HG02973 (cell line): Measurements from ENCODE around the gene PTPRT.
"Not testable (repeated sequence)": the region's sequence is repeated elsewhere in the genome, so short reads cannot be mapped to it uniquely, and the experiment has no call there.

ENCODE experiments used
- ATAC-seq: cut with Tn5 transposase; IDR thresholded peaks from one replicate; pipeline ENCODE4 v1.9.1; 2021; ENCODE audit warnings: moderate library complexity; ENCODE audit not compliant: unreplicated experiment

Gene PTPRT

DNA sequence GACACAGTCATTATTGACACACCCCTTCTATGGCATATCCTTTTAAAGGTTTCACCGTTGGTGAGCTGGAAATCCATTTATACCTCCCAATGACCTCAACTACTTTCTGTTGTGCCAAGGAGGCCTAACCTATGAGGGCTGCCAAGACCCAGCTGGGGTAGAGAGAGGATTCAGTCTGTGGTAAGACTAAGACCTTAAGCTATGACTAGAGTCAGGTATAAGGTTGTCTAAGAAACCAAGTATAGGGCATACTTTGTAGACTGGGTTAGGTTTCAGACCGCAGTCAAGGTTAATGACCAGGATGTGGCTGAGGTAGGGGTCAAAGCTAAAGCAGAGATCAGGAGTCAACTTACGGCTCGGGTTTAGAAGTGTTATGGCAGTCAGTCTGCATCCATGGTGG, 930.3 kb downstream of the PTPRT start:
- ATAC-seq: no peak

DNA sequence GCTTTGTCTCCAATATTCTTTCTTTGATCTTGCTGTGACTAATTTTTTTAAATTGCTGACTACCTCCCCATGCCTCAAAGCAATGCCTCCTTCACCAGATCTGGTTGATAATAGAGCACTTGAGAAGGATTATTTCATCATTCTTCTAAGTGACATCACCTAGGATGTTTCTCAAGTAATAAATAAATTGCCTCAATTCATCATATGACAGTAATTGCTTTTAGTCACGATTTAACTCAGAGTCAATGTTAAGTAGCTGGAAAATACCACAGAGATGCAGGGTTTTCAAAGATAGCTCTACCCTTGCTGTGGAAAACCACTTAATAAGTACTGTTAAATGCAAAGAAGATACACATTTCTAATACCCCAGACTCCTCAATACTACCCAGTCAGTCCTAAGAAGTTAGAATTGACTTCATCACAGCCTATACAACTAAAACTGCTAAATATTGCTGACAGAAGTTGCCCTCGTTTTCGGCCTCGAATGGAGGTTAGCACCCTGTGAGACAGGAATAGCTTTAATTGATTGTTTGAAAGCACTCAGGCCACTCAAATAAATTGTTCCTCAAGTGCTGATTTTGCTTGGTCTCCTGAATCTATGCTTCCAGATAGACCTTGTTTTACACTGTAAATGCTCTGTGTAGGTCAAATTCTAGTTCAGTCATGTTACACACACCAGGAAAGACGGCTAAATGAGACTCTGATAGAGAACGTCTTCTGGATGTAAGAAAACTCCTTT, 931.0 kb downstream of the PTPRT start:
- ATAC-seq: no peak

DNA sequence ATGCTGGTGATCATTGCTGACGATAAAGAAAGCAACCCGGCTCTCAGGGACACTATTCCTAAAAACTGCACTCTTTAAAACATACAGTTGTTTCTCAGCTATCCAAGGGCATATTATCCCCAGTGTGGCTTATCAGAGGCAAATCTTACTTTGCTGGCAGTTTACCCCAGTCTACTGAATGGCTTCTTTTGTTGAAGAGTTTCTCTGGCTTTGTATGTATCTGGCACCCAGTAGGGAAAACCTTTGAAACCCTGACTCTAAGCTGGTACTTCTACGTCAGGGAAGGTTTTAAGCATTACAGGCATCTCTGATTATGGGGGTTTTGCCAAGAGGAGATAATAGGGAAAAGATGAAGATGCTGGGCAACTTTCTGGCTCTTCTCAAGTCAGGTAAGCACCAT, 933.9 kb downstream of the PTPRT start:
- no peak for ATAC-seq

- ATAC-seq: no peak
Measured at GRCh38 chr20:42254673-42255072, 935.0 kb downstream of the PTPRT start.

DNA sequence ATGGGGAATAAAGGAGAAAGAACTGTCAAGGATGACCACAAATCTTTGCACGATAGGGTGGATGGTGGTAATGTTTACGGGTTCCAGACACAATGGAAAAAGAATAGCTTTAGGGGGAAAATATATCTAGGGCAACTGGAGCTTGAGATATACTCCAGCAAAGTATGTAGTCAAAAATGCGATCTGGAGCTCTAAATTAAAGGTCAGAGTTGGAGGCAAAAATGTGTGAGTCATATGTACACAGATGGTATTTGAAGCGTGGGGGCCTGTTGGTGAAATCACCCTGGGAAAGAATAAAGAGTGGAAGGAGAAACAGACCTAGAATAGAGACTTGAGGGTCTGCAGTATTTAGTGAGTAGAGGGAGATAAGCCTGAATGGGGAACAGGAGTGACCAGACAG, 937.6 kb downstream of the PTPRT start:
- no peak for ATAC-seq

DNA sequence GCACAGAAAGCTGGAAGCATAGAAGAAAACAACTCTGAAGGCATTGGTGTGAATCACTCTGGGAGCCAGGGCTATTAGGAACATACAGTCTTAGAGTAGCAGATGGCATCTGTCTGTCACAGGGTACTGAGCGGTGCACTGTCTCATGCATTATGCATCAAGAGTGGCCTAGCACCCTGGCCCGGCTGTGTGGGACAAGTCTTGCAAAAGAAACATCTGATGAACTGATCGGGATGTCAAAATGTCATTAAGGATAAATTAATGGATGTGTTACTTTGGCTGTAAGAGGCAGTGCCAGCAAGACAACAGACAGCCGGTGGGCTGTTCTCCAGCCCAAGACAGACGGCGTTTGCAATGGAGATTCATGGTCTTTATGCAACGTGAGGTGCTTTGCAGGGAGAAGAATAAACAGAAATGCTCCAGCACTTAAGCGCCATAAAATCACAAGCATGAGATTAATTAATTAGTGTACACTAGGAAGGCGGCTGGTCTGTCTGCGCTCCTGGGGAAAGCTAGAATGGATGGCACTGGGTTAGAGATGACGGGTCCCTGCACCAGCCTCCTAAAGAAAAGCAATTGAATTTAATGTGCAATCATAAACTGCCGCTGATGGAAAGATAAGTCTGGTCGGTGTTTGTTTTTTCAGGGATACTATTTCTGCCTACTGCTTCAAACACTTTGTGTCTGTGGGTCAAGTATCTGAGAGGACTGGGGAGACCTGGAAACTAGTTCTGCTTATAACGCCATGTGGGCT, 970.9 kb downstream of the PTPRT start:
- no peak for ATAC-seq

- no peak for ATAC-seq
Measured at GRCh38 chr20:42214074-42214473, 975.6 kb downstream of the PTPRT start.

DNA sequence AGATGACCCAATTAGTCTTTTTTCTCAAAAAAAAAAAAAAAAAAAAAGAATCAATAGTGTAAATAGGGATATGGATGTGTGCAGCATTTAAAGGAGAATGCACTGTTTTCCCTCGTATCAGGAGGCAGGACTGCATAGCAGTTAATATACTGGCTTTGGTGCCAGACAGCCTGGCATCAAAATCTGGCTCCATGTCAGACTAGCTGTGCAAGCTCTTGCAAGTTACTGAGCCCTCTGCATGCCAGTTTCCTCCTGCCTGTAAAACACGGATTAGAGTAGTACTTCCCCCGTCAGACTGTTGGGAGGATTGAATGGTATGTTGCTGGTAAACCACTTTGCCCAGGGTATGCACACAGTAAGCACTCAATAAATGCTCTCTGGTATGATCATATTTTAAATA, 977.3 kb downstream of the PTPRT start:
- no peak for ATAC-seq

- not testable (repeated sequence) for ATAC-seq
Measured at GRCh38 chr20:42206557-42206956, 983.1 kb downstream of the PTPRT start.

GRCh38 chr20:42204109-42204660, 985.5 kb downstream of the PTPRT start:
- no peak for ATAC-seq

GRCh38 chr20:42197599-42197998, 992.1 kb downstream of the PTPRT start:
- no peak for ATAC-seq

DNA sequence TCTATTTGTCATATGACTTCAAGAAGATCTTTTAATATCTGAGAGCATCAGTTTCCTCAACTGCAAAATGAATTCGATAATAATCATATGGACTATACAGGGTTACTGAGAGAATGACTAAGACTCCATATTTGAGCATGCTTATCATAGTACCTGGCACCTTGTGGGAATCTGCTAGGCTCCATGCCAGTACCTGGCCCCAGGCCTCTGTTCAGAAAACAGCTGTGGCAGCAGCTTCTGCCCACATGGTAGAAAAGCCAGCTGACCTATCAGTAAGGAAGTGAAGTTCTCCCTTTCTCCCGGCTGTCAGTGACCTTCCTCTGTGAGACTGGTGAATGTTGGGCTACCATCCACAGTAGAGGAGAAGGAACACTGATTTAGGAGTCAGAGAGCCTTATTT, 996.6 kb downstream of the PTPRT start:
- ATAC-seq: no peak

GRCh38 chr20:42192321-42192720, 997.4 kb downstream of the PTPRT start:
- ATAC-seq: no peak

- ATAC-seq: no peak
Measured at GRCh38 chr20:42191140-42191860, 998.4 kb downstream of the PTPRT start.

GRCh38 chr20:42190084-42190483, 999.6 kb downstream of the PTPRT start:
- no peak for ATAC-seq

DNA sequence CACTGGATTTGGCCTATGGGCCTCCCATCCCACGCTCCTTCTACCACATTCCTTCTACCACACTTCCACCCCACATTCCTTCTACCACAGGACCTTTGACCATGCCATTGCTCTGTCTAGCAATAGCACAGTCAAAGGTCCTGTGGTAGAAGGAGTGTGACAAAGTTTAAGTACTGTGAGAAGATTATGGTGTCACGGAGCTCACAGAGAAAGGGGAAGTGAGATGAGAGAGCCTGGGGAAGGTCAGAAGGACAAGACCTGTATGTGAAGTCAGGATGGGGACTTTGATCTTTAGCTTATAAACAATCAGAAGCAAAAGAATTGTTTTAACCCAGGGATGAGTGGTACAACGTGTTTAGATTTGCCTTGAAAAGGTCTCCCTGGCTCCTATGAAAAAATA, 1003.4 kb downstream of the PTPRT start:
- no peak for ATAC-seq

GRCh38 chr20:42183147-42183546, 1006.6 kb downstream of the PTPRT start:
- ATAC-seq: no peak

DNA sequence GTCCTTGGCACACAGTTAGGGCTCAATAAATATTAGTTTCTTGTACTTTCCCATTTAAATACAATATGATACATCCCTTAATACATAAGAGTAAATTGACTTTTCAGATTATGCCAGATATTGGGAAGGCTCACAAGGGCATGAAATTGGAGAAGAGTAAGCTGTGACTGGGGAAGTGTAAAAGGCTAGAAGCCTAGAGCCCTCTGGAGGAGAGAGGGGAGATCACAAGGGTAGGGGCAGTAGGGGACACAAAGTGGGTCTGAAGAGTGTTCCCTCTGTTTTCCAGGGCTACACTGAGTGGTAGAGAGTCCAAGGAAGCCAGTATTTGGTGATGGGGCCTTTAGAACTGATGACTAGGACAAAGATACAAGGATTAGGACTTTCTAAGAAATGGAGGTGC, 1008.6 kb downstream of the PTPRT start:
- ATAC-seq: no peak

GRCh38 chr20:42179768-42180167, 1009.9 kb downstream of the PTPRT start:
- no peak for ATAC-seq

DNA sequence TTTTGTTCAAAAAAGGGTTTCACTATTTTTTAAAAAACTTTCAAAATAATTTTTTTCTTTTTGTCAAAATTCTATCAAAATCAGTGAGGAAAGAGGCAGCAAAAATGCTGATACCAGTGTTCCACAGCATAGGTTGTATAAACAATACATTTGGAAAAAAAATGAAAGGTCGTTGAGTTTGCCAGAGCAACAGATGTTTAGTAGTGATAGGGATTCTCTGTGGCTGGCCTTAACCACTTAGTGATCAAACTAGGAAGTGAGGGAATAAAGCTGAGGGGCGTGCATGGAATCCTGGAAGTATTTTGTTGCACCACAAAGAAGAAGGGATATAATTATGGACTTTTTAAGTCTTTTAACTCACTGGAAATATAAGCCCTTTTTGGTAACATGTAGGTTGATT, 1016.3 kb downstream of the PTPRT start:
- ATAC-seq: no peak

DNA sequence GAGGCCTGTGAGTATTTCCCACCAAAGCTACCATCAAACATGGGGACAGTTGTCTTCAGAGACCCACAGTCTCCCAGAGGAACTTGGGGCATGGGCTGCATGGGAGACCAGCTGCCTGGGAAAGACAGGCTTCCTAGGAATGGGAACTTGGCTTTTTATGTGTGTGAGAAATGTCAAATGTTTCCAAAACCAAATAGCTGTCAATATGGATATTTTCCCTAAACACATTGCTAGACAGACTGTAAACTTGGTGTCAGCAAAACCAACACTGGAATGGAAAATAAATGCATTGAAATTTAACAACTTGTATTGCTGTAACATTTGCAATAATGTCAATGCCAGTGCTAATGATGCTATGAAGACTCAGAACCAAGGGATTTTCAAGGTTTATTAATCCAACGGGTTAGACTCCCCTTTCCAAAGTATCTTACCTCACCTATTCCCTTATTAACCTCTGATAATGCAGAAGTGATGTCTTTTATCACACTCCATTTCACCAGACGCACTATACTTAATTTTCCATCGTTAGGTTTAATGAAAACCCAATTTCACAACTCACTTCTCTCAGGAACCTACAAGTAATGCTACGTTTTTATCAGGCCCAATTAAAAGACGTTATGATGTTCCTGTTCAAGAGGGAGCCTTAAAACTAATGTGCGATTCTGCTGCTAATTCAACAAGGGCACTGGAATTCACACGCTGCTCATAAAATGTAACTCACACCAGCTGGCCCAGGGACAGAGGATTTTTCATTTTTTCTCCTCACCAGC, 1025.4 kb downstream of the PTPRT start:
- ATAC-seq: no peak
